ENCODE measurements around the gene YWHAG.
"Not testable (repeated sequence)": the region's sequence is repeated elsewhere in the genome, so short reads cannot be mapped to it uniquely, and the experiment has no call there.

The YWHAG gene

DNA sequence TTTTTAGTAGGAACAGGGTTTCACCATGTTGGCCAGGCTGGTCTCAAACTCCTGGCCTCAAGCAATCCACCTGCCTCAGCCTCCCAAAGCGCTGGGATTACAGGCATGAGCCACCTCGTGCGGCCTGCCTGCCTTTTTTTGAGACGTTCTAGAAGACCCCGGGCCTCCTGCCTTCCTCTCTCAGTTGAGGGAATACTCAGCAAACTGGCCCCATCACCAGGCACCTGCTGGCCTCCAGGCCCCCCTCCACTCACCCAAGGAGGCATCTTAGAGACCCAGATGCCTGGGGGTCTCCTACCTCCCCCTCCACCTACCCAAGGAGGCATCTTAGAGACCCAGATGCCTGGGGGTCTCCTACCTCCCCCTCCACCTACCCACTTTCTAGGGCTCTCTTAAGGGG is 65.9 kb downstream of the YWHAG start:
- H3K27ac ChIP-seq (ENCODE audit: low read depth, low read length, severe bottlenecking); H3K36me3 ChIP-seq (ENCODE audit: control insufficient read depth, insufficient read depth, low read length); H3K4me3 ChIP-seq (ENCODE audit: extremely low read depth, insufficient read depth, low read length, poor library complexity, severe bottlenecking); H3K9me3 ChIP-seq (ENCODE audit: control insufficient read depth, low read length): not testable (repeated sequence)
- whole genome bisulfite sequencing, 2 experiments (ENCODE audit: insufficient coverage in 2 of 2) = 90 to 100% methylated on average over 5 of the region's 5 CpGs
- peaks cover 34% of the 10 kb centered on the region for H3K4me1 ChIP-seq (ENCODE audit: control insufficient read depth, insufficient read depth, low read length, poor library complexity, severe bottlenecking)

DNA sequence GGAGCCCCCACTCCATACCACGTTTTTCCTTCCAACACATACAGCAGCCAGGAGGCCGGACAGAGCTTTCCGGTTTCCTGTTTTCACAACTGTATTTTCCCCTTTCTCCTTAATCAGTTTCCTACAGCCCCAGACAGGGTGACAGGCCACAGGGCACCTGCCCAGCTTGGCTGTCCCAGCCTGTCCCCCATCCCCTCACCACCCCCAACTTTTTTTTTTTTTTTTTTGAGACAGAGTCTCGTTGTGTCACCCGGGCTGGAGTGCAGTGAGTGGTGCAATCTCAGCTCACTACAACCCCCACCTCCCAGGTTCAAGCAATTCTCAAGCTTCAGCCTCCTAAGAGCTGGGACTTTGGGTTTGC is 66.6 kb downstream of the YWHAG start:
- Histone ChIP-seq H3K4me1 (ENCODE audit: control insufficient read depth, insufficient read depth, low read length, poor library complexity, severe bottlenecking) (peaks cover 37% of the 10 kb centered on the region), H3K27ac (ENCODE audit: low read depth, low read length, severe bottlenecking) (peak overlapping the region; percentile 92)

DNA sequence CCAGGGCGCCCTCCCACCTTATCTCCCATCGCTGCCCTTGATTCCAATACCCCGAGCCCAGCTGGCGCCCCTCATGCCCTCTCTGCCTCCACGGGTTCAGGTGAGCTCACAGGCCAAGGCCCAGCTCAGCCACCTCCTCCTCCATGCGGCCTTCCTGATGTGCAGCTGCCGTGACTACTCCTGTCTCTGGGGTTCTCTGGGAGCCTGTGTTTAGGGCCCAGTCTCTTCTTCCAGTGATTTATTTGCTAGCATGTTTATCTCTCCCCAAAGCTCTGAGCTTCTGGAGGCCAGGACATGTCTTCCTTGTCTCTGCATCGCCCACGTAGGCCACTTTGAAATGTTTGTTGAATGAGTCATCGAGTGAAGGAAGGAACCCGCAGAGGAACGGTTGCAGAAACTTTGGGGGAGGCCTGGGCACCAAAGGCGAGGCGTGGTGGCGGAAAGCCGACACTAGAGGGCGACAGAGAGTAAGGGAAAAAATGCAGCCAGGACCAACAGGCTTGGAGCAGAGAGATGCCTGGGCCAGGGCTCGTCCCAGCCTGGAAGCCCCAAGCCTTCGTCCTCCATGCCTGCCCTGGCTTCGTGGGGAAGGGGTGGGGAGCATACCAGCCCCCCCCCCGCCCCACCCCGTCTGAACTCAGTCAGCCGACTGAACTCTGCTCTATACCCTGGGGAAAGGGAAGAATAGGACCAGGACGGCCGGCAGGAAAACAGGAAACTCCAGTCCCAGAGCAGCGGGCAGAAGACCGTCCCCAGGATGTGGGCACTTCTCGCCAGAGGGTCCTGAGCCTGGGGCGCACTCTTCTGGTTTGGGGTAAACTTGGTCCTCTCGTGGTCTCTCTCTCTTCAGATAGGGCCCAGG is 67.2 kb downstream of the YWHAG start:
- H3K4me3 ChIP-seq (ENCODE audit: extremely low read depth, insufficient read depth, low read length, poor library complexity, severe bottlenecking) = no peak overlapping the region
- no peaks in the 10 kb centered on the region for H3K9me3 ChIP-seq (ENCODE audit: control insufficient read depth, low read length)
- no peaks in the 10 kb centered on the region for H3K36me3 ChIP-seq (ENCODE audit: control insufficient read depth, insufficient read depth, low read length)
- 35 to 38% methylated on average over 23 to 26 of the region's 30 CpGs for whole genome bisulfite sequencing, 2 experiments (ENCODE audit: insufficient coverage in 2 of 2)
- peak overlapping the region; percentile 92 for H3K27ac ChIP-seq (ENCODE audit: low read depth, low read length, severe bottlenecking)
- H3K4me1 ChIP-seq (ENCODE audit: control insufficient read depth, insufficient read depth, low read length, poor library complexity, severe bottlenecking) = peaks cover 38% of the 10 kb centered on the region

More for the DNA sequence above, 66.6 kb downstream of the YWHAG start:
- H3K4me3 ChIP-seq (ENCODE audit: extremely low read depth, insufficient read depth, low read length, poor library complexity, severe bottlenecking) = no peak overlapping the region
- no peaks in the 10 kb centered on the region for H3K9me3 ChIP-seq (ENCODE audit: control insufficient read depth, low read length)
- 65 to 72% methylated on average over 3 to 4 of the region's 5 CpGs for WGBS, 2 experiments (ENCODE audit: insufficient coverage in 2 of 2)
- no peaks in the 10 kb centered on the region for H3K36me3 ChIP-seq (ENCODE audit: control insufficient read depth, insufficient read depth, low read length)

DNA sequence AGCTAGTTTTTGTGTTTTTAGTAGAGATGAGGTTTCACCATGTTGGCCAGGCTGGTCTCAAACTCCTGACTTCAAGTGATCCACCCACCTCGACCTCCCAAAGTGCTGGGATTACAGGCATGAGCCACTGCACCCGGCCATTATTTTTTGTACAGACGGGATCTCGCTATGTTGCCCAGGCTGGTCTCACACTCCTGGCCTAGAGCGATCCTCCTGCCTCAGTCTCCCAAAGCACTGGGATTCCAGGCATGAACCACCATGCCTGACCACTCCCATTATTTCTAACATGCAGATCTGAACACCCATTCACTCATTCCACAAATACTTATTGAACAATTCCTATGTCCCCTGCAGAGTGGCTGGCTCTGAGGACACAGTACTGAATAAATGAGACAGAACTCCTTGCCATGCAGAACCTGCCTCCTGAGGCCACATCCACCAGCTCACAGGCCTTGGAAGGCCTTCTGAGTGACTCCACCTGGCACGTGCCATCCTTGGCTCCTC is 67.9 kb downstream of the YWHAG start:
- H3K9me3 ChIP-seq (ENCODE audit: control insufficient read depth, low read length); H3K36me3 ChIP-seq (ENCODE audit: control insufficient read depth, insufficient read depth, low read length); H3K4me3 ChIP-seq (ENCODE audit: extremely low read depth, insufficient read depth, low read length, poor library complexity, severe bottlenecking): not testable (repeated sequence)
- Histone ChIP-seq H3K27ac (ENCODE audit: low read depth, low read length, severe bottlenecking) (peak overlapping the region; percentile 92), H3K4me1 (ENCODE audit: control insufficient read depth, insufficient read depth, low read length, poor library complexity, severe bottlenecking) (peaks cover 38% of the 10 kb centered on the region)
- 92 to 94% methylated on average over 6 of the region's 6 CpGs for WGBS, 2 experiments (ENCODE audit: insufficient coverage in 2 of 2)

DNA sequence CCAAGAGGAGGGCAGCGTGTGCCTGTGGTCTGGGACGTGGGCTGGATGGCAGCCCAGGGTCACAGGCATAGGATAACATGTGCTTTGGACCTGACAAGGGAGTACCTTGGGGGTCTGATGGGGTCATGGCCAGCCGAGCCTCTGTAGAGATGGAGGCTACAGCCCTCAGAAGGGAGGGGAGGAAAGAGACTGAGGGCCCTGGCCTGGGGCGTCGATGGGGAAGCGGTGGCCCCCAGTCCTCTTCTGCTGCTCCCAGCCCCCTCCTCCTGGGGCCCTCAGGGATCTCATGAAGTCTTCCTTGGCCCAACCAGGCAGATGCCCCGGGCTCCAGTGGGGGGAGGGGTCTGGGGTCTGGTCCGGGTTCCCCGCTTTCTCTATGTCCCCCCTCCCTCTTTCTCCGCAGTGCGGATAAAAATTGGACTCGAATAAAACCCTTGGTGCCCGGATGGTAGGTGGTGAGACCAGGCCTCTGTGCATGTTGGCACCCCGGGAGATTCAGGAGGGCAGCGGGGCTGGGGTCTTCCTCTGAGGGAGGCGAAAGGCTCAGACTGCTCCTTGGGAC is 71.9 kb downstream of the YWHAG start:
- Histone ChIP-seq H3K4me3 (ENCODE audit: extremely low read depth, insufficient read depth, low read length, poor library complexity, severe bottlenecking) (no peak overlapping the region), H3K4me1 (ENCODE audit: control insufficient read depth, insufficient read depth, low read length, poor library complexity, severe bottlenecking) (peaks cover 17% of the 10 kb centered on the region), H3K9me3 (ENCODE audit: control insufficient read depth, low read length) (no peaks in the 10 kb centered on the region), H3K27ac (ENCODE audit: low read depth, low read length, severe bottlenecking) (no peak overlapping the region), H3K36me3 (ENCODE audit: control insufficient read depth, insufficient read depth, low read length) (no peaks in the 10 kb centered on the region)
- WGBS, 2 experiments (ENCODE audit: insufficient coverage in 2 of 2) = 91 to 92% methylated on average over 7 to 9 of the region's 16 CpGs

DNA sequence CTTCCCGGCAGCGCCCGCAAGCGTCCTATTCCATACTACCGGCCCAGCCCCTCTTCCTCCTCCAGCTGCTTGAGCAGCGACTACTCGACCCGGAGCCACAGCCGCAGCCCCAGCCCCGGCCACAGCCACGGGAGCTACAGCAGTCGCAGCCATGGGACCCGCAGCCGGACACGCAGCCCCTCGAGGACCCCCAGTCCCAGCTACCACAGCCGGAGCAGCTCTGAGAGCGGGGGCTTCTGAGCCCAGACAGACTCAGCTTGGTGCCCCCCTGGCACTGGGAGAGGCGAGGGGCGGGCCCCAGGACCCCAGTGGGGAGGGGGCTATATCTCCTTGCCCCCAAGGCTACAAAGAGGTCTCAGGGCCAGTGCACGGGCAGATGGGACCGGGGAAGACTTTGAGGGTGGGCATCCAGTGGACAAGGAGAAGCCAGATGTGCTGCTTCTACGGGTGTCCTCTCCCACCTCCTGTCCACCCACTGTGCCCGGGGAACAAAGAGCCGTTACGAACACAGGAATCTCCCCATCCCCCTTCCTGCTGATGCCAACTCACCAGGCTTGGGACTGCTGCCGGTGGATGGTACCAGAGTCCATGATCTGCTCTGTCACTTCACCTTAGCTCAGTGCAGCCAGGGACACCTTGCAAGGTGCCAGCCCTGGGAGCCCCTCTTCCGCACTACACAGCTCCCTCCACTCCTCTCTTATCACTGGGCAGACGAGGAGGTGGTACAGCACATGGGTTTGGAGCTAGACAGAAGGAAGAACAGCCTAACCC is 73.0 kb downstream of the YWHAG start:
- Histone ChIP-seq H3K9me3 (ENCODE audit: control insufficient read depth, low read length) (no peaks in the 10 kb centered on the region), H3K4me1 (ENCODE audit: control insufficient read depth, insufficient read depth, low read length, poor library complexity, severe bottlenecking) (peaks cover 12% of the 10 kb centered on the region), H3K4me3 (ENCODE audit: extremely low read depth, insufficient read depth, low read length, poor library complexity, severe bottlenecking) (no peak overlapping the region), H3K36me3 (ENCODE audit: control insufficient read depth, insufficient read depth, low read length) (no peaks in the 10 kb centered on the region), H3K27ac (ENCODE audit: low read depth, low read length, severe bottlenecking) (no peak overlapping the region)
- 93 to 96% methylated on average over 23 to 26 of the region's 29 CpGs for WGBS, 2 experiments (ENCODE audit: insufficient coverage in 2 of 2)

DNA sequence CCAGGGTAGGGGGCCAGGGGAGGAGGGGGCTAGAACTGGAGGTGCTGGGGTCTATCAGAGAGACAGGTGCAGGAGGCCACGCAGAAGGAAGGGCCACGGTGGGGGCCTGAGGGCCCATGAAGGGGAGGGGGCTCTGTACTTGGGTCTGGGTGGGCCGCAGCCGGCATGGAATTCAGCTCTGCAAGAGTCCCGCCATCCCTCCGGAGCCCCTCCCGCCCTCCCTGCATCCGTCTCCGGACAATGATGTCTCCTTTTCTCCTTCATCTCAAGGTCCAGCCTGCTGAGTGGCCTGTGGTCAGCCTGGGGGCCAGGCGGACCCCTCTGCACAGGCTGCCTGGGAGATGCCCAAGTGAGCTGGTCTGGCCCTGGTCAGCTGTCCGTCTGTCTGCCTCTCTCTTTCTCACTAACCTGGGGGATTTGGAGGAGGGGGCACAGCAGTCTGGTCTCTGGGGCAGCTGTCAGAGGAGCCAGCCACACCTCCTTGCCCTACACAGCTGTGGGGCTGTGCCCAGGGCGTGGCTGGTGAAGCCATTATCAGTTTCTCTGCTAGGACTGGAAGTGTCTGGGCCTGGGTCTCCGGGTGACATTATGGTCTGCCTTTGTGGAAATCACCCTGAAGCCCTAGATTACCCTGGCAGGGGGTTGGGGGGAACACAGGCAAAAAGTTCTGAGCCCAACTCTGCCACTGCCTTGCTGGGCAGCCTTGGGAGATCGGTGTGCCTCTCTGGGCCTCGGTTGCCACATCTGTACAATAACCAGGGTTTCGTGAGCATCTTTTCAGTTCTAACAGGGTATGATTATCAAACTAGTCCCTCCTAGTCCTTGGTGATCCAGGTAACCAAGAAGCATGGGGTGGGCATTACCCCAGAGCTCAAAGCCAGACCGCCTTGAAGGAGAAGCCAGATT is 75.3 kb downstream of the YWHAG start:
- H3K9me3 ChIP-seq (ENCODE audit: control insufficient read depth, low read length) = no peaks in the 10 kb centered on the region
- H3K36me3 ChIP-seq (ENCODE audit: control insufficient read depth, insufficient read depth, low read length) = no peaks in the 10 kb centered on the region
- peaks cover 7% of the 10 kb centered on the region for H3K4me1 ChIP-seq (ENCODE audit: control insufficient read depth, insufficient read depth, low read length, poor library complexity, severe bottlenecking)
- 57 to 60% methylated on average over 9 to 10 of the region's 17 CpGs for WGBS, 2 experiments (ENCODE audit: insufficient coverage in 2 of 2)
- no peak overlapping the region for H3K27ac ChIP-seq (ENCODE audit: low read depth, low read length, severe bottlenecking)
- H3K4me3 ChIP-seq (ENCODE audit: extremely low read depth, insufficient read depth, low read length, poor library complexity, severe bottlenecking) = peak overlapping the region; percentile 43

DNA sequence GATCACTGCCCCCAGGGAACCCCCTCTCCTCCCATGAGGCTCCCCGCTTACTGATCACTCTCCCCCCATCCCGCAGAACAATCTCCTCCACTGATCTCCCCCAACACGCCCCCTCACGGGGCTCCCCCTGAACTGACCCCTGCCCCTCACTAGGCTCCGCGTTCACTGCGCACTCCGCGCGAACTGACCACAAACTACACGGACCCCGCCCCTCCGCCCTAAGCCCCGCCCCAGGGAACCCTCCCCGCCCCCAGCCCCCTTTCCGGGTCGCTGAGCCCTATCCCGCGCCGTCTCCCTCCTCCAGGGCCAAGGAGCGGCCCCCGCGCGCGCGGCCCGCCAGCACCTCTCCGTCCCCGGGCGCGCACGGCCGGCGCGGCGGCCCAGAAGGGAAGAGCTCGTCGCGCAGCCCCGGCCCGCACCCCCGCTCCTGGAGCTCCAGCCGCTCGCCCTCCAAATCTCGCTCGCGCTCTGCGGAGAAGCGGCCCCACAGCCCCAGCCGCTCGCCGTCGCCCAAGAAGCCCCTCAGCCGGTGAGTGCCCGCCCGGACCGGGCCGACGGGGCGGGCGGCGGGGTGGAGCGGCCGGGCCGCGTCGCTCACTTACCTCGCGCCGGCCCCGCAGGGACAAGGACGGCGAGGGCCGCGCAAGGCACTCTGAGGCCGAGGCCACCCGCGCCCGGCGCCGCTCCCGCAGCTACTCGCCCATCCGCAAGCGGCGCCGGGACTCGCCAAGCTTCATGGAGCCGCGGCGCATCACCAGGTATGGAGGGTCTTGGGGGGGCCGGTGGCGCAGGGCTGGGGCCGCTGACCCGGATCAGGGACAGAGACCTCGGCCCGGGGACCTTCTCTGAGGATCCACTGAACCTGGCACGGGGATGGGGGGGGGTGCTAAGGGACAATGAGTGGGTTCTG is 76.2 kb downstream of the YWHAG start:
- Histone ChIP-seq H3K9me3 (ENCODE audit: control insufficient read depth, low read length) (no peaks in the 10 kb centered on the region), H3K36me3 (ENCODE audit: control insufficient read depth, insufficient read depth, low read length) (no peaks in the 10 kb centered on the region), H3K4me1 (ENCODE audit: control insufficient read depth, insufficient read depth, low read length, poor library complexity, severe bottlenecking) (peaks cover 7% of the 10 kb centered on the region), H3K27ac (ENCODE audit: low read depth, low read length, severe bottlenecking) (no peak overlapping the region), H3K4me3 (ENCODE audit: extremely low read depth, insufficient read depth, low read length, poor library complexity, severe bottlenecking) (peak overlapping the region; percentile 43)
- 1% methylated on average over 52 to 71 of the region's 98 CpGs for WGBS, 2 experiments (ENCODE audit: insufficient coverage in 2 of 2)

DNA sequence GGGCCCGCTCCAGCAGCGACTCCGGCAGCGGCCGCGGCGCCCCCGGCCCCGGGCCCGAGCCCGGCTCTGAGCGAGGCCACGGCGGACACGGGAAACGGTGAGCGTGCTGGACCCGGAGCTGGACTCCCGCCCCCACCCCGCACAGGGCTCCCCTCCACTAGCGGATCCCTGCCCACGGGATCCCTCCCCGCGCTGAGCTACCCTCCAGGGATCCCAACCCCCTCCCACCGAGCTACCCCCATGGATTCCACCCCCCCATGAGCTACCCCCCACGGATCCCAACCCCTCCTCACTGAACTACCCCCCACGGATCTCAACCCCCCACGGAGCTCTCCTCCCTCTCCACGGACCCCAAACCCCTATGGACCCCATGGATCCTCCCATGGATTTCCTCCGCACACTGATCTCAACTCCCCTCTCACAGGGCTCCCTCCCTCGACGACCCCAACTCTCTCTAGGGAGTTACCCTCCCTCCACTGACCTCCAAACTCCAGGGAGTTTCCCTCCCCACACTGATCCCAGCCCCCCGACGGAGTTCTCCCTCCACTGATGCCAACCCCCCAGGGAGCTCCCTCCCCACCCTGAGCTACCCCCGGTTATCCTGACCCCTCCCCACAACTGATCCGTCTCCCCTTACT is 77.0 kb downstream of the YWHAG start:
- no peak overlapping the region for H3K27ac ChIP-seq (ENCODE audit: low read depth, low read length, severe bottlenecking)
- WGBS, 2 experiments (ENCODE audit: insufficient coverage in 2 of 2) = 1% methylated on average over 16 to 30 of the region's 36 CpGs
- no peaks in the 10 kb centered on the region for H3K36me3 ChIP-seq (ENCODE audit: control insufficient read depth, insufficient read depth, low read length)
- H3K9me3 ChIP-seq (ENCODE audit: control insufficient read depth, low read length) = no peaks in the 10 kb centered on the region
- peak overlapping the region; percentile 43 for H3K4me3 ChIP-seq (ENCODE audit: extremely low read depth, insufficient read depth, low read length, poor library complexity, severe bottlenecking)
- peaks cover 3% of the 10 kb centered on the region for H3K4me1 ChIP-seq (ENCODE audit: control insufficient read depth, insufficient read depth, low read length, poor library complexity, severe bottlenecking)

Data from mesodermal cell (in vitro differentiated cells).